T-helper 2 cell treated with Interferon-gamma antibody and Interleukin-4, amounts not matched to agents 100 ng/mL and 5 ng/mL, for 36 hours (primary cell): ENCODE results near the gene ELP6. TPM values are rescaled to one million over a fixed set of nuclear protein-coding genes. Genes with fewer than 3 reads are reported as not detected.
"Not testable (repeated sequence)": the region's sequence is repeated elsewhere in the genome, so short reads cannot be mapped to it uniquely, and the experiment has no call there.

ENCODE experiments used
- intact Hi-C: fragments of 100-400 bp; cut with micrococcal nuclease; formaldehyde crosslinking; loops from one replicate; pipeline ENCODE4 v1.15.1; 2023
- total RNA-seq: library from RNA; stranded (reverse); gene quantifications from 2 replicates; pipeline ENCODE4 v1.2.3, GENCODE V29; 2022

ELP6 gene
- total RNA-seq, 1 donor from 2014 or later, result 48.6 TPM

- intact Hi-C loops, result loop anchor here (10.0 kb wide), 1 partner anchor 670 kb away; the partner anchor contains the start of gene CDC25A
Observed at GRCh38 chr3:47515100-47515499, 1.6 kb upstream of the ELP6 start.

GRCh38 chr3:47512416-47513124 is 942 bp downstream of the ELP6 start:
- intact Hi-C loops, result loop anchor here (1.0 to 10.0 kb wide), 11 partner anchors 37 to 672 kb away; partner anchors contain the start of genes CCDC12, CDC25A, CSPG5 and DHX30

- intact Hi-C loops, result not testable (repeated sequence)
Observed at GRCh38 chr3:47505267-47505666, 8.2 kb downstream of the ELP6 start.

GRCh38 chr3:47504113-47504512 is 9.4 kb downstream of the ELP6 start:
- intact Hi-C loops, result no loop called here

GRCh38 chr3:47503033-47503432 is 10.5 kb downstream of the ELP6 start:
- intact Hi-C loops, result no loop called here

- intact Hi-C loops, result no loop called here
Observed at GRCh38 chr3:47496892-47497291, 16.6 kb downstream of the ELP6 start.

- intact Hi-C loops, result no loop called here
Observed at GRCh38 chr3:47495886-47496285, 17.6 kb downstream of the ELP6 start.

GRCh38 chr3:47495111-47495510 is 18.4 kb downstream of the ELP6 start:
- intact Hi-C loops, result no loop called here

GRCh38 chr3:47491777-47492176 is 21.7 kb downstream of the ELP6 start:
- intact Hi-C loops, result no loop called here

GRCh38 chr3:47491186-47491585 is 22.3 kb downstream of the ELP6 start:
- intact Hi-C loops, result no loop called here

GRCh38 chr3:47487265-47487664 is 26.2 kb downstream of the ELP6 start:
- intact Hi-C loops, result no loop called here

- intact Hi-C loops, result no loop called here
Observed at GRCh38 chr3:47485812-47486211, 27.7 kb downstream of the ELP6 start.

GRCh38 chr3:47482366-47482765 is 31.1 kb downstream of the ELP6 start:
- intact Hi-C loops, result no loop called here

GRCh38 chr3:47481763-47482162 is 31.7 kb downstream of the ELP6 start:
- intact Hi-C loops, result not testable (repeated sequence)

- intact Hi-C loops, result not testable (repeated sequence)
Observed at GRCh38 chr3:47480267-47480666, 33.2 kb downstream of the ELP6 start.

- intact Hi-C loops, result loop anchor here (5.0 to 10.0 kb wide), 2 partner anchors 317 to 605 kb away; partner anchors contain the start of gene SETD2
Observed at GRCh38 chr3:47479826-47480160, 33.7 kb downstream of the ELP6 start.

- intact Hi-C loops, result loop anchor here (5.0 to 10.0 kb wide), 2 partner anchors 316 to 607 kb away; partner anchors contain the start of gene SETD2
Observed at GRCh38 chr3:47478022-47478421, 35.5 kb downstream of the ELP6 start.

GRCh38 chr3:47476644-47477199 is 36.8 kb downstream of the ELP6 start:
- intact Hi-C loops, result loop anchor here (1.0 to 10.0 kb wide), 6 partner anchors 55 to 608 kb away; partner anchors contain the start of genes PTPN23, SETD2 and SMARCC1

GRCh38 chr3:47476330-47476626 is 37.2 kb downstream of the ELP6 start:
- intact Hi-C loops, result loop anchor here (1.0 to 10.0 kb wide), 6 partner anchors 55 to 609 kb away; partner anchors contain the start of genes PTPN23, SETD2 and SMARCC1

GRCh38 chr3:47475570-47476329 is 37.8 kb downstream of the ELP6 start, which contains the start of gene SCAP:
SCAP (minus strand) TSS chr3:47475941; CDS start chr3:47442993, 32,948 bp downstream.
- intact Hi-C loops, result loop anchor here (1.0 to 10.0 kb wide), 7 partner anchors 38 to 609 kb away; partner anchors contain the start of genes ELP6, PTPN23, SETD2 and SMARCC1

- intact Hi-C loops, result loop anchor here (1.0 to 10.0 kb wide), 3 partner anchors 38 to 610 kb away; partner anchors contain the start of genes ELP6 and SETD2
Observed at GRCh38 chr3:47475029-47475569, 38.4 kb downstream of the ELP6 start.
